Endodermal cell (in vitro differentiated cells): ENCODE measurements around the gene GON7. TPM values are rescaled to one million over a fixed set of nuclear protein-coding genes. Genes with fewer than 3 reads are reported as not detected.

ENCODE experiments used
- DNase-seq: peaks from one replicate; pipeline ENCODE4 v3.0.0-alpha.2; 2017
- H3K27ac ChIP-seq: 2 replicates; pipeline ENCODE4 v1.5.1; 2013; ENCODE audit warnings: mild to moderate bottlenecking, low read depth, low read length, moderate library complexity
- H3K27me3 ChIP-seq: 2 replicates; pipeline ENCODE4 v1.6.1; 2013; ENCODE audit warnings: mild to moderate bottlenecking, low read length, moderate library complexity; ENCODE audit not compliant: insufficient read depth, control insufficient read depth, poor library complexity, severe bottlenecking
- H3K36me3 ChIP-seq: 2 replicates; pipeline ENCODE4 v1.7.0; 2013; ENCODE audit warnings: mild to moderate bottlenecking, low read length, moderate library complexity; ENCODE audit not compliant: control insufficient read depth, insufficient read depth
- H3K4me1 ChIP-seq: one replicate; pipeline ENCODE4 v1.7.0; 2013; ENCODE audit warnings: low read length; ENCODE audit not compliant: control insufficient read depth, insufficient read depth
- H3K4me3 ChIP-seq: 2 replicates; pipeline ENCODE4 v1.5.1; 2013; ENCODE audit warnings: mild to moderate bottlenecking, low read length, moderate library complexity
- H3K9ac ChIP-seq: 2 replicates; pipeline ENCODE4 v1.6.1; 2013; ENCODE audit warnings: mild to moderate bottlenecking, low read length, moderate library complexity; ENCODE audit not compliant: poor library complexity, severe bottlenecking; ENCODE audit errors: extremely low read depth
- H3K9me3 ChIP-seq: 2 replicates; pipeline ENCODE4 v1.6.1; 2013; ENCODE audit warnings: mild to moderate bottlenecking, low read length, moderate library complexity; ENCODE audit not compliant: control insufficient read depth
- H3K27ac Mint-ChIP-seq: 2 replicates; pipeline ENCODE4 v1.8.0; 2020; ENCODE audit warnings: mixed read lengths
- H3K27me3 Mint-ChIP-seq: 2 replicates; pipeline ENCODE4 v1.8.0; 2021; ENCODE audit warnings: mild to moderate bottlenecking, mixed read lengths; ENCODE audit not compliant: insufficient read depth
- H3K36me3 Mint-ChIP-seq: 2 replicates; pipeline ENCODE4 v1.8.0; 2020; ENCODE audit warnings: low read depth, mixed read lengths
- H3K4me1 Mint-ChIP-seq: 2 replicates; pipeline ENCODE4 v1.8.0; 2020; ENCODE audit warnings: mixed read lengths
- H3K4me3 Mint-ChIP-seq: 2 replicates; pipeline ENCODE4 v1.8.0; 2020; ENCODE audit warnings: mild to moderate bottlenecking, moderate library complexity, mixed read lengths
- H3K9me3 Mint-ChIP-seq: 2 replicates; pipeline ENCODE4 v1.8.0; 2020; ENCODE audit warnings: mild to moderate bottlenecking, mixed read lengths
- CTCF ChIP-seq: fragments of 200-600 bp; sonication (generic); conservative IDR thresholded peaks from 2 replicates; pipeline ENCODE4 v1.5.0; 2021; ENCODE audit warnings: antibody characterized with exemption, mild to moderate bottlenecking
- WGBS, 2 experiments: methylation state at CpG; one replicate each; pipeline versions ENCODE4 v1.1.5 to v1.1.7; 2013; ENCODE audit warnings: missing lambda C conversion rate in 2 of 2, mixed read lengths in 1 of 2; ENCODE audit not compliant: insufficient coverage in 1 of 2, insufficient read length in 1 of 2; 5-methylcytosine and 5-hydroxymethylcytosine counted together
- total RNA-seq, 2 donors: library from RNA; stranded (reverse); fragmentation: NEBNext Ultra II Directional in 1 of 2; extraction: Animal tissue kit (Norgen Biotek cat#: 25700) in 1 of 2; gene quantifications; 2 replicates in 1 of 2; 3 replicates in 1 of 2; pipeline ENCODE4 v1.2.1, GENCODE V29; 2021

The GON7 gene
- total RNA-seq, 2 donors from 2014 or later: 6.5 to 7.2 TPM

- Mint-ChIP-seq H3K9me3 (no peaks in the 10 kb centered on the region), H3K4me3 (no peak overlapping the region)
- 93 to 100% methylated on average over 1 of the region's 1 CpG for WGBS, 2 experiments
Measured at GRCh38 chr14:93195316-93195999, 11.4 kb downstream of the GON7 start.

DNA sequence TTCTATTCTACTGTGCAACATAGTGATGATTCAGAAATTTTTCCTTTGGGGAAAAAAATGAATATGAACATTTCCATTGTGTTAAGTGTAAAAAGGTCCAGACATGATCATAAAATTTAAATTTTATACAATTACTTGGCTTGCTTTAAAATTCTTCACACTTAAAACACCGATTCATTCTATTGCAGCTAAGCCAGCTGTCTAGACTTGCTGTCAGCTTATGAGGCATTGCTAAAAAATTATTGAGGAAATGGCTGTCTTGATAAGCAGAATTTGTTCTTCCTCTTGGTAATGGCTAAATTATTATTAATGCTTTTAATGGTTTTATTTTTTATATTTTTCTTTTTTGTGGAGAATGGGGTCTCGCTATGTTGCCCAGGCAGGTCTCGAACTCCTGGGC lies 19.9 kb downstream of the GON7 start:
- H3K4me1 Mint-ChIP-seq: peaks cover 9% of the 10 kb centered on the region

More at GRCh38 chr14:93195316-93195999, 11.4 kb downstream of the GON7 start:
- H3K27me3 Mint-ChIP-seq: no peaks in the 10 kb centered on the region
- no peak for DNase-seq
- Histone ChIP-seq H3K9ac (no peak overlapping the region), H3K4me1 (no peaks in the 10 kb centered on the region), H3K4me3 (no peak overlapping the region), H3K27me3 (no peaks in the 10 kb centered on the region), H3K27ac (no peak overlapping the region), H3K36me3 (no peaks in the 10 kb centered on the region), H3K9me3 (no peaks in the 10 kb centered on the region)
- no peak for TF ChIP-seq CTCF
- H3K4me1 Mint-ChIP-seq: no peaks in the 10 kb centered on the region
- H3K27ac Mint-ChIP-seq: no peak overlapping the region
- H3K36me3 Mint-ChIP-seq: peaks cover 6% of the 10 kb centered on the region

DNA sequence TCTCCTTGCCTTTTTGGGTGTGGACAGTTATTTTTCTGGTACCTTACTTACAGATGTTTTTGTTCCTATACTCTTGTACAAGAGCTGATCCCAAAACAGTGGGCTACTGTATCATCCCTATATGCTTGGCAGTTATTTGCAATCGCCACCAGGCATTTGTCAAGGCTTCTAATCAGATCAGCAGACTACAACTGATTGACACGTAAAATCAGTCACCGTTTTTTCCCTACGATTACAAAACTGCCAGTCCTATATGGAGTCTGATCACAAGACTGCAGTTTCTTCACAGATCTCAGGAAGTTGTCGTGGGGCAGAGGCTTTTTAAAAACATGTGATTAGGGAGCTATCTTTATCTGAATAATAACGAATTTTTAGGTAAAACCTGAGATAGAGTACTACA lies 20.4 kb downstream of the GON7 start:
- peak overlapping the region; percentile 92 for H3K4me3 Mint-ChIP-seq
- Histone ChIP-seq H3K9me3 (no peaks in the 10 kb centered on the region), H3K4me3 (peak overlapping the region; percentile 98), H3K27me3 (no peaks in the 10 kb centered on the region), H3K4me1 (peaks cover 2% of the 10 kb centered on the region), H3K27ac (no peak overlapping the region), H3K9ac (no peak overlapping the region), H3K36me3 (peaks cover 42% of the 10 kb centered on the region)
- no peaks in the 10 kb centered on the region for H3K27me3 Mint-ChIP-seq
- DNase-seq: no peak
- H3K36me3 Mint-ChIP-seq: peaks cover 19% of the 10 kb centered on the region
- peaks cover 9% of the 10 kb centered on the region for H3K4me1 Mint-ChIP-seq
- WGBS, 2 experiments: 94 to 99% methylated on average over 6 of the region's 6 CpGs
- no peak for TF ChIP-seq CTCF
- peak overlapping the region; percentile 52 for H3K27ac Mint-ChIP-seq
- H3K9me3 Mint-ChIP-seq: no peaks in the 10 kb centered on the region

More for the DNA sequence above, 19.9 kb downstream of the GON7 start:
- peaks cover 40% of the 10 kb centered on the region for H3K36me3 ChIP-seq
- 94% methylated on average over 3 of the region's 3 CpGs; no CpG with 5 or more reads in 1 of the 2 experiments for WGBS, 2 experiments
- no peaks in the 10 kb centered on the region for H3K9me3 ChIP-seq
- no peak overlapping the region for H3K27ac ChIP-seq
- Mint-ChIP-seq H3K36me3 (peaks cover 21% of the 10 kb centered on the region), H3K27ac (no peak overlapping the region), H3K9me3 (no peaks in the 10 kb centered on the region), H3K27me3 (no peaks in the 10 kb centered on the region), H3K4me3 (no peak overlapping the region)
- H3K9ac ChIP-seq: no peak overlapping the region
- DNase-seq: no peak
- H3K27me3 ChIP-seq: no peaks in the 10 kb centered on the region
- H3K4me3 ChIP-seq: no peak overlapping the region
- peaks cover 2% of the 10 kb centered on the region for H3K4me1 ChIP-seq
- TF ChIP-seq CTCF: no peak
